Lung (tissue), 12 donors: ENCODE measurements around the gene CTSH. TPM values are rescaled to one million over a fixed set of nuclear protein-coding genes. Genes with fewer than 3 reads are reported as not detected.
A peak's percentile ranks its signal among the peaks of the same experiment; 100 is the strongest.

Experiments
- ATAC-seq: fragments of 200-7000 bp; cut with Tn5 transposase; one replicate; pipeline ENCODE4 v1.9.1; 2020; ENCODE audit warnings: moderate number of reproducible peaks; ENCODE audit not compliant: insufficient read depth, low FRiP score
- DNase-seq, 3 donors: peaks; one replicate each; pipeline ENCODE4 v3.0.0-alpha.2; 2013 to 2017
- H3K27ac ChIP-seq, 2 donors: one replicate each; pipeline ENCODE4 v1.5.1; 2013; ENCODE audit warnings: mild to moderate bottlenecking in 2 of 2, moderate library complexity in 2 of 2, control low read depth in 1 of 2, inconsistent platforms in 1 of 2, low read depth in 1 of 2, low read length in 1 of 2
- H3K27me3 ChIP-seq, 3 donors: one replicate each; pipeline ENCODE4 v1.5.1; 2013; ENCODE audit warnings: low read length in 2 of 3; ENCODE audit not compliant: control insufficient read depth in 3 of 3, insufficient read depth in 3 of 3
- H3K36me3 ChIP-seq, 4 donors: one replicate each; pipeline ENCODE4 v1.5.1; 2013; ENCODE audit warnings: low read length in 4 of 4, mild to moderate bottlenecking in 1 of 4, moderate library complexity in 1 of 4; ENCODE audit not compliant: control insufficient read depth in 4 of 4, insufficient read depth in 4 of 4
- H3K4me1 ChIP-seq, 5 donors: one replicate each; pipeline ENCODE4 v1.5.1; 2013; ENCODE audit warnings: low read length in 5 of 5, mild to moderate bottlenecking in 2 of 5, moderate library complexity in 1 of 5; ENCODE audit not compliant: control insufficient read depth in 5 of 5, insufficient read depth in 5 of 5
- H3K4me3 ChIP-seq: one replicate; pipeline ENCODE4 v1.5.1; 2013; ENCODE audit warnings: mild to moderate bottlenecking, control low read depth, moderate library complexity
- H3K9ac ChIP-seq, 2 donors: one replicate each; pipeline ENCODE4 v1.5.1; 2013; ENCODE audit warnings: low read length in 2 of 2, control low read depth in 1 of 2; ENCODE audit not compliant: insufficient read depth in 1 of 2
- H3K9me3 ChIP-seq, 4 donors: one replicate each; pipeline ENCODE4 v1.5.1; 2013; ENCODE audit warnings: low read length in 3 of 4, mild to moderate bottlenecking in 1 of 4, moderate library complexity in 1 of 4; ENCODE audit not compliant: control insufficient read depth in 4 of 4, insufficient read depth in 3 of 4
- WGBS, 2 donors: extraction: QIAGEN DNeasy Blood & Tissue Kit; methylation state at CpG; one replicate each; pipeline ENCODE4 v1.1.7; 2013; 5-methylcytosine and 5-hydroxymethylcytosine counted together
- polyA plus RNA-seq, 2 donors: library from polyadenylated mRNA; stranded (reverse); fragments of 200-250 nt; gene quantifications; one replicate each; pipeline ENCODE4 v1.2.1, GENCODE V29; 2013
- total RNA-seq, 2 donors: library from RNA; depleted of rRNA in 1 of 2; stranded (reverse); fragments of >200 nt in 1 of 2; gene quantifications; one replicate each; pipeline ENCODE4 v1.2.1, GENCODE V29; 2014 to 2021
- TF ChIP-seq, protein P1 (sequence below): IDR thresholded peaks from 2 replicates; pipeline ENCODE4 v1.5.1; 2012; ENCODE audit warnings: mild to moderate bottlenecking; ENCODE audit errors: control extremely low read depth, extremely low read depth
- donor health status: control.
- donor health status: control.
- donor health status: Bipolar disorder and iron deficiency.
- donor health status: healthy.
- donor health status: DM: yes; HTN: yes; CAD: no.

Gene CTSH
- total and polyA plus RNA-seq, 4 donors: 821 to 1,902 (median 1,209) TPM

DNA sequence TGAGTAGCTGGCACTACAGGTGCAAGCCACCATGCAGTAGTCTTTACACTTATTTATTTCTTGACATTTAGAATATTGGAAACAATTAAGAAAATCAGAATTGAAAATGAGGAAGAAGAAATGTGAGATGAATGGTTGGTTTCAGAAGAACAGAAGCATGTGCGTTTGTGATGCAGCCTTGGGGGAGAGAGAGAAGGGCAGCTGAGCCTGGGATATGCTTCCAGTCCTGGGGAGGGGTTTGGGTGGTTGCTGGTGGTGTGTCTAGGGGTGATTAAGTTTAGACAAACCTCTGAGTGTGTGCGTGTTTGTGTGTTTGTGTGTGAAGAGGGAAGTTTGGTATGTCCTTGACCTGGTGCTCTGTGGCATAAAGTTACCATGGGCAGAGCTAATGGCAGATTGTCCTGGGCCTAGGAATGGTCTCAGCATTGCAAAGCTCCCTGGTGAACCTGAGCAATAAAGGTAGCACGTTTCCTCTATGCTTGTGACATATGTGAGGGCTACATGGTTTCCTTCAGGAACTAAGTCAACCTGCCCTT is 35.6 kb downstream of the CTSH start:
- DNase-seq (no peak), ATAC-seq (no peak)
- no peaks in the 10 kb centered on the region for H3K9me3 ChIP-seq
- no peak overlapping the region for H3K27ac ChIP-seq
- TF ChIP-seq, protein P1, sequence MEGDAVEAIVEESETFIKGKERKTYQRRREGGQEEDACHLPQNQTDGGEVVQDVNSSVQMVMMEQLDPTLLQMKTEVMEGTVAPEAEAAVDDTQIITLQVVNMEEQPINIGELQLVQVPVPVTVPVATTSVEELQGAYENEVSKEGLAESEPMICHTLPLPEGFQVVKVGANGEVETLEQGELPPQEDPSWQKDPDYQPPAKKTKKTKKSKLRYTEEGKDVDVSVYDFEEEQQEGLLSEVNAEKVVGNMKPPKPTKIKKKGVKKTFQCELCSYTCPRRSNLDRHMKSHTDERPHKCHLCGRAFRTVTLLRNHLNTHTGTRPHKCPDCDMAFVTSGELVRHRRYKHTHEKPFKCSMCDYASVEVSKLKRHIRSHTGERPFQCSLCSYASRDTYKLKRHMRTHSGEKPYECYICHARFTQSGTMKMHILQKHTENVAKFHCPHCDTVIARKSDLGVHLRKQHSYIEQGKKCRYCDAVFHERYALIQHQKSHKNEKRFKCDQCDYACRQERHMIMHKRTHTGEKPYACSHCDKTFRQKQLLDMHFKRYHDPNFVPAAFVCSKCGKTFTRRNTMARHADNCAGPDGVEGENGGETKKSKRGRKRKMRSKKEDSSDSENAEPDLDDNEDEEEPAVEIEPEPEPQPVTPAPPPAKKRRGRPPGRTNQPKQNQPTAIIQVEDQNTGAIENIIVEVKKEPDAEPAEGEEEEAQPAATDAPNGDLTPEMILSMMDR: no peak
- H3K36me3 ChIP-seq: peaks cover 18 to 63% (median 24%) of the 10 kb centered on the region in 4 donors
- H3K4me1 ChIP-seq: peaks cover 0 to 7% (median 0%) of the 10 kb centered on the region in 5 donors
- 52 to 62% methylated on average over 3 of the region's 3 CpGs for WGBS, 2 donors
- no peak overlapping the region for H3K9ac ChIP-seq
- H3K4me3 ChIP-seq: no peak overlapping the region
- no peaks in the 10 kb centered on the region for H3K27me3 ChIP-seq

DNA sequence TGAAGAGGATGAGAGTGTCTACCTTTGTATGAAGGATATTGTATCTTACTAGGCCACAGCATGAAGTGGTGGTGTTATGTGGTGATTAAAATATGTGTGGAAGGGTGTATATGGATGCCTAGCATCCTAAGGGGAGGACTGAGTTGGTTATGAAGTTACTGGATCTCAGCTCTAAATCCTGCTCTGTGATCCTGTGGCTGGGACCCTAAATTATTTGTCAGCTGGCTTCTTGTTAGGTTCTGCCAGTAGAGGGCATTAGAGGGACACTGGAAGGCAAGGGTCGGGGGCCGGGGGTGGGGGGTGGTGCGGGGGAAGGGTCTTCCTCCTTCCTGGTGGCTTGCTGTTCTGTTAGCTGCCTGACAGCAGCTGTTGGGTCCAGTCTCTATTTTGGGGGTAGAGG is 37.3 kb downstream of the CTSH start:
- Histone ChIP-seq H3K9ac (no peak overlapping the region), H3K27me3 (no peaks in the 10 kb centered on the region), H3K4me1 (peaks cover 0 to 6% (median 0%) of the 10 kb centered on the region in 5 donors), H3K4me3 (no peak overlapping the region), H3K36me3 (peaks cover 20 to 68% (median 30%) of the 10 kb centered on the region in 4 donors), H3K9me3 (no peaks in the 10 kb centered on the region), H3K27ac (no peak overlapping the region)
- ATAC-seq (no peak), DNase-seq (no peak)
- WGBS, 2 donors: 44 to 64% methylated on average over 3 of the region's 3 CpGs
- TF ChIP-seq, protein P1: no peak

DNA sequence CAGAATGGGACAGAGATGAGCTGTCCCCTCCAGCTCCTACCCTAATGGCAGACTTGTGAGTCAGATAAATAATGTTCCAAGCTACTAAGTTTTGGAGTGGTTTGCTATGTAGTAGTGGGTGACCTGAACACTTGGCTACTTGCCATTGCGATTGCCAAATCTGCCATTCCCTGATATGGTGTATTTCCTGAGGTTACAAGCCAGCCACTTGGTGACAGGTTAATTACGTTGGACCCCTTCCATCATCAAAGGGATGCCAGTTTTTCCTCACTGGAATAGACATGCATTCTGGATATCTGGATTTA is 38.6 kb downstream of the CTSH start:
- peaks cover 23 to 70% (median 36%) of the 10 kb centered on the region in 4 donors for H3K36me3 ChIP-seq
- no peaks in the 10 kb centered on the region for H3K27me3 ChIP-seq
- DNase-seq (peak in 1 of 3 donors; percentile 37), ATAC-seq (peak; percentile 57)
- WGBS, 2 donors: 50 to 52% methylated on average over 2 of the region's 2 CpGs
- peaks cover 0 to 6% (median 0%) of the 10 kb centered on the region in 5 donors for H3K4me1 ChIP-seq
- H3K4me3 ChIP-seq: no peak overlapping the region
- TF ChIP-seq, protein P1: no peak
- H3K27ac ChIP-seq: no peak overlapping the region
- H3K9ac ChIP-seq: no peak overlapping the region
- no peaks in the 10 kb centered on the region for H3K9me3 ChIP-seq
